MM.1S (cell line): Measurements from ENCODE around the gene UTS2.

ENCODE experiments used
- DNase-seq: peaks from one replicate; pipeline ENCODE4 v3.0.0-alpha.2; 2015
- H2AFZ ChIP-seq: fragments of 300-600 bp; sonication (generic); 2 replicates; pipeline ENCODE4 v1.6.0; 2016; ENCODE audit warnings: antibody characterized with exemption, low read length
- H3F3A ChIP-seq: fragments of 300-600 bp; sonication (generic); 2 replicates; pipeline ENCODE4 v1.6.1; 2016; ENCODE audit warnings: mild to moderate bottlenecking, antibody characterized with exemption, low read length, moderate library complexity, mixed read lengths; ENCODE audit not compliant: insufficient read depth
- H3K27ac ChIP-seq: fragments of 300-600 bp; sonication (generic); 2 replicates; pipeline ENCODE4 v1.5.1; 2016; ENCODE audit warnings: mild to moderate bottlenecking, low read length
- H3K27me3 ChIP-seq: fragments of 300-600 bp; sonication (generic); replicated peaks from 2 replicates; pipeline ENCODE4 v1.6.0; 2016; ENCODE audit warnings: low read length; ENCODE audit not compliant: insufficient read depth
- H3K36me3 ChIP-seq: fragments of 300-600 bp; sonication (generic); replicated peaks from 2 replicates; pipeline ENCODE4 v1.6.1; 2016; ENCODE audit warnings: mild to moderate bottlenecking, low read length, mixed read lengths; ENCODE audit not compliant: insufficient read depth
- H3K4me1 ChIP-seq: fragments of 300-600 bp; sonication (generic); 2 replicates; pipeline ENCODE4 v1.6.1; 2016; ENCODE audit warnings: low read length, mixed read lengths
- H3K4me2 ChIP-seq: fragments of 300-600 bp; sonication (generic); 2 replicates; pipeline ENCODE4 v1.6.0; 2016; ENCODE audit warnings: low read depth, low read length
- H3K4me3 ChIP-seq: fragments of 300-600 bp; sonication (generic); 2 replicates; pipeline ENCODE4 v1.5.1; 2016; ENCODE audit warnings: low read length, mixed read lengths
- H3K79me2 ChIP-seq: fragments of 300-600 bp; sonication (generic); 2 replicates; pipeline ENCODE4 v1.6.1; 2016; ENCODE audit warnings: mixed run types, low read length, mixed read lengths
- H3K9ac ChIP-seq: fragments of 300-600 bp; sonication (generic); 2 replicates; pipeline ENCODE4 v1.6.1; 2016; ENCODE audit warnings: low read length, mixed read lengths
- H3K9me2 ChIP-seq: fragments of 300-600 bp; sonication (generic); replicated peaks from 2 replicates; pipeline ENCODE4 v1.6.1; 2016; ENCODE audit warnings: mild to moderate bottlenecking, low read length, mixed read lengths; ENCODE audit not compliant: insufficient read depth
- H3K9me3 ChIP-seq: fragments of 300-600 bp; sonication (generic); replicated peaks from 2 replicates; pipeline ENCODE4 v1.6.1; 2016; ENCODE audit warnings: mild to moderate bottlenecking, low read length, mixed read lengths; ENCODE audit not compliant: insufficient read depth
- H4K20me1 ChIP-seq: fragments of 300-600 bp; sonication (generic); 2 replicates; pipeline ENCODE4 v1.6.1; 2016; ENCODE audit warnings: mild to moderate bottlenecking, low read length, moderate library complexity, mixed read lengths; ENCODE audit not compliant: insufficient read depth
- EZH2 ChIP-seq: fragments of 300-600 bp; sonication (generic); optimal IDR thresholded peaks from 2 replicates; pipeline ENCODE3; 2017; ENCODE audit warnings: low read depth, mild to moderate bottlenecking, antibody characterized with exemption, low read length, mixed read lengths
- EZH2phosphoT487 ChIP-seq: fragments of 300-600 bp; sonication (generic); IDR thresholded peaks from 2 replicates; pipeline ENCODE4 v1.6.1; 2018; ENCODE audit warnings: antibody characterized with exemption, low read length
- TF ChIP-seq, protein P1 (sequence below): fragments of 300-600 bp; sonication (generic); IDR thresholded peaks from 2 replicates; pipeline ENCODE4 v1.5.1; 2016; ENCODE audit warnings: antibody characterized with exemption, low read length, mixed read lengths

Gene UTS2

DNA sequence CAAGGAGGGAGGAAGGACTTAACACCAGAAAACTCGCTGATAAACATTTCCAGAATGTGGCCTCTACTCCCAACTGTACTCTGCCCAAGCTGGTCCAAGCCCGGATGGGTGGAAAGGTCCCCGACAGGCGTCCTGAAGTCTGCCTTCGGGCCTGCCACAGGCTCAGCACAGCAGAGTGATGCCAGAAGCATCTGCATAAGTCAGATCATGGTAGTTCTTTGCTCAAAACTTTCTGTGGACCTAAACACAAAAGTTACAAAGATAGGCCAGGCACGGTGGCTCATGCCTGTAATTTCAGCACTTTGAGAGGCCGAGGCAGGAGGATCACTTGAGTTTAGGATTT lies 790 bp upstream of the UTS2 start:
- Histone ChIP-seq H3K4me1 (no peaks in the 10 kb centered on the region), H3K4me2 (no peak overlapping the region), H3F3A (no peaks in the 10 kb centered on the region), H2AFZ (no peak overlapping the region), H3K9ac (no peak overlapping the region), H3K27ac (no peak overlapping the region), H3K36me3 (no peaks in the 10 kb centered on the region), H3K4me3 (no peak overlapping the region), H3K79me2 (no peaks in the 10 kb centered on the region), H3K27me3 (peaks cover 24% of the 10 kb centered on the region; the same call in 1 of the 2 replicates), H4K20me1 (no peaks in the 10 kb centered on the region), H3K9me3 (no peaks in the 10 kb centered on the region), H3K9me2 (no peaks in the 10 kb centered on the region)
- DNase-seq = no peak
- TF ChIP-seq EZH2phosphoT487 (no peak), EZH2 (no peak)
- TF ChIP-seq, protein P1, sequence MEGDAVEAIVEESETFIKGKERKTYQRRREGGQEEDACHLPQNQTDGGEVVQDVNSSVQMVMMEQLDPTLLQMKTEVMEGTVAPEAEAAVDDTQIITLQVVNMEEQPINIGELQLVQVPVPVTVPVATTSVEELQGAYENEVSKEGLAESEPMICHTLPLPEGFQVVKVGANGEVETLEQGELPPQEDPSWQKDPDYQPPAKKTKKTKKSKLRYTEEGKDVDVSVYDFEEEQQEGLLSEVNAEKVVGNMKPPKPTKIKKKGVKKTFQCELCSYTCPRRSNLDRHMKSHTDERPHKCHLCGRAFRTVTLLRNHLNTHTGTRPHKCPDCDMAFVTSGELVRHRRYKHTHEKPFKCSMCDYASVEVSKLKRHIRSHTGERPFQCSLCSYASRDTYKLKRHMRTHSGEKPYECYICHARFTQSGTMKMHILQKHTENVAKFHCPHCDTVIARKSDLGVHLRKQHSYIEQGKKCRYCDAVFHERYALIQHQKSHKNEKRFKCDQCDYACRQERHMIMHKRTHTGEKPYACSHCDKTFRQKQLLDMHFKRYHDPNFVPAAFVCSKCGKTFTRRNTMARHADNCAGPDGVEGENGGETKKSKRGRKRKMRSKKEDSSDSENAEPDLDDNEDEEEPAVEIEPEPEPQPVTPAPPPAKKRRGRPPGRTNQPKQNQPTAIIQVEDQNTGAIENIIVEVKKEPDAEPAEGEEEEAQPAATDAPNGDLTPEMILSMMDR = no peak

DNA sequence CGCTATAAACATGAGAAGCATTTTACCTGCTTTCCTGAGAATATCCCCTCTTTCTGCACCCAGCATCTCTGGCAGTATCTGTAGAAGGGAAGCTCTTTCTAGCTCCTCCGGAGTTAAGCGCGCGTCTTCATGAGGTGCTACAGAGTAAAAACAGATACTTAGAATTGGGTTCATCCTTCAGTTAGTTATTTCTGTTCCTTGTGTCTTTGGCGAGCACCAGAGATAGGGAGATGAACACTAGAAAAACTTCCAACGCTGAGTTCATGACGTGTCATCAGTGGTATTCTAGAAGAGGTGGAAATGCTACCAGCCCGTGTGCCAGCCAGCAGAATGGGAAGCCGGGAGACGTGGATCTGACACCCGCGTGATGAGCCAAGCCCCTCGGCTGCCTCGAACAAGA lies 2.1 kb downstream of the UTS2 start:
- no peaks in the 10 kb centered on the region for H4K20me1 ChIP-seq
- H3K27me3 ChIP-seq = peaks cover 24% of the 10 kb centered on the region; the same call in 1 of the 2 replicates
- no peaks in the 10 kb centered on the region for H3K36me3 ChIP-seq
- no peak for DNase-seq
- H2AFZ ChIP-seq = no peak overlapping the region
- H3K4me1 ChIP-seq = no peaks in the 10 kb centered on the region
- no peak overlapping the region for H3K9ac ChIP-seq
- no peak overlapping the region for H3K27ac ChIP-seq
- H3F3A ChIP-seq = no peaks in the 10 kb centered on the region
- no peak overlapping the region for H3K4me3 ChIP-seq
- H3K4me2 ChIP-seq = no peak overlapping the region
- no peaks in the 10 kb centered on the region for H3K9me2 ChIP-seq
- no peak for TF ChIP-seq EZH2phosphoT487
- TF ChIP-seq EZH2 = no peak
- TF ChIP-seq, protein P1 = no peak
- H3K9me3 ChIP-seq = no peaks in the 10 kb centered on the region
- H3K79me2 ChIP-seq = no peaks in the 10 kb centered on the region

DNA sequence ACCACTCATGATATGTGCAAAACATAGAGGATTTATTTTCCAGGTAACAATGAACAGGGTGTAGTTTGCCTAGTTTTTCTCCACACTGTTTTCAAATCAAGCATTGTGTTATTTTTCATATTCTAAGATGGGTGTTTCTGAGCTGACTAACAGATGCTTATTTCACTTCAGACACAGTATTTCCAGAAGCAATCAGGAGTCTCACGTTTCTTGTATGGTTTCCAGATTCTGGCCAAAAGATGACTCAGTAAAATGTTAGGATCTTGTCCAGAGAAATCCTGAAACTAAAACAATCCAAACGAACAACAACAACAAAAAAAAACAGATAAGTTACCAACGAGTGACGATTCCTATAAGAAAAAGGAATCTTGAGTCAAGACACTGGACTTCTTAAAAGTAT lies 5.3 kb downstream of the UTS2 start:
- Histone ChIP-seq H3K9ac (no peak overlapping the region), H3K27me3 (peaks cover 19% of the 10 kb centered on the region; the same call in 1 of the 2 replicates), H3K4me1 (peaks cover 10% of the 10 kb centered on the region), H3F3A (0 out of 2 replicates have a peak, but pooled peaks cover 6% of the 10 kb centered on the region), H4K20me1 (no peaks in the 10 kb centered on the region), H3K79me2 (no peaks in the 10 kb centered on the region), H3K36me3 (no peaks in the 10 kb centered on the region), H2AFZ (no peak overlapping the region), H3K27ac (no peak overlapping the region), H3K9me3 (no peaks in the 10 kb centered on the region), H3K4me3 (no peak overlapping the region), H3K4me2 (no peak overlapping the region), H3K9me2 (no peaks in the 10 kb centered on the region)
- DNase-seq = no peak
- no peak for TF ChIP-seq EZH2
- TF ChIP-seq EZH2phosphoT487 = no peak
- TF ChIP-seq, protein P1 = no peak
